ENCODE measurements around the gene MYO3B. TPM values are rescaled to one million over a fixed set of nuclear protein-coding genes. Genes with fewer than 3 reads are reported as not detected.

MYO3B gene
- total and polyA plus RNA-seq, 2 donors (not counting 3 experiments of a cell fraction or from before 2014, with no cell fraction given), result 0.03 TPM; not detected in 1

DNA sequence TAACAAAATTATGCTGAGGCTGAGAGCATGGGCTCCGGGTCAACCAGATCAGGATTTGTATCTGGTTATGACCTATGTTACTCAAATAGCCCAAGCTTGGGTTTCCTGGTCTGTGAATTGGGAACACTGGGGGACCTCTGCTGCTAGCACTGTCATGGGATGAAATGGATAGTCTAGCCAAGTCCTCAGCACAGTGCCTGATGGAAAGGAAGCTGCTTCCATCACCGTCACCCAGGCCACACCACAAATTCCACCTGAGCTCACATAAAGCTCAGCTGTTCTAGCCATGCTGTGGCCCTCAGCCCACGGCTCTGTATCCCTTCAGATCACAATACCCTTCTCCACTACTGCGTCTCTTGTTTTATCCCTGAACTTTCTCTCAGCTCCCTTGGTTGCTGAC, 357.6 kb downstream of the MYO3B start:
- ChIA-PET CTCF (interaction anchor here (1.0 kb wide), 1 partner anchor 13 kb away, joined by 4 read pairs; no protein-coding TSS in a partner anchor), POLR2A (no interaction called here)
- H3K4me3 ChIP-seq (replicated peaks in 1 of 3; ENCODE audit: insufficient read depth in 1 of 3, low read depth in 1 of 3, low read length in 3 of 3), result no peak overlapping the region
- no peak overlapping the region for H3K4me2 ChIP-seq (ENCODE audit: insufficient read depth, low read length)
- BruUV-seq (replicated peaks), result no TSS peak
- intact Hi-C loops (cut with micrococcal nuclease), result no loop called here
- no peak overlapping the region for H3K9ac ChIP-seq (replicated peaks; ENCODE audit: extremely low read depth, insufficient read depth, low read length)
- no peaks in the 10 kb centered on the region for H3K9me3 ChIP-seq (replicated peaks; ENCODE audit: control insufficient read depth, insufficient read depth, low read length)
- DNase-seq (ENCODE audit: low read depth, low spot score) (no peak), FAIRE-seq (no peak)
- H3K27ac ChIP-seq (ENCODE audit: insufficient read depth, low read depth, low read length), result no peak overlapping the region
- H2AFZ ChIP-seq (ENCODE audit: low read depth, low read length), result no peak overlapping the region
- H4K20me1 ChIP-seq (replicated peaks; ENCODE audit: control insufficient read depth, extremely low read depth, insufficient read depth, low read length), result no peaks in the 10 kb centered on the region
- no peaks in the 10 kb centered on the region for H3K36me3 ChIP-seq (ENCODE audit: control insufficient read depth in 2 of 2, extremely low read depth in 1 of 2, insufficient read depth in 2 of 2, low read length in 2 of 2)
- no peaks in the 10 kb centered on the region for H3K9me1 ChIP-seq (replicated peaks; ENCODE audit: control insufficient read depth, extremely low read depth, insufficient read depth, low read length)
- H3K79me2 ChIP-seq (ENCODE audit: control insufficient read depth, insufficient read depth, low read length), result no peaks in the 10 kb centered on the region
- TF ChIP-seq EZH2 (IDR thresholded peaks at IDR 0.05; ENCODE audit: borderline replicate concordance, low read depth, low read length, severe bottlenecking) (no peak), JUN (IDR thresholded peaks at IDR 0.05; ENCODE audit: borderline replicate concordance, insufficient read depth, insufficient read length, low read depth) (no peak), GATA2 (IDR thresholded peaks at IDR 0.05; ENCODE audit: insufficient read depth, insufficient read length, low read depth, low read length) (no peak), POLR2A (IDR thresholded peaks at IDR 0.05; ENCODE audit: low read depth, low read length) (no peak), MYC (IDR thresholded peaks at IDR 0.05; ENCODE audit: low read depth, low read length) (no peak), POLR2AphosphoS5 (IDR thresholded peaks at IDR 0.05; ENCODE audit: insufficient read depth, low read depth, low read length) (no peak), FOS (IDR thresholded peaks at IDR 0.05; ENCODE audit: borderline replicate concordance, insufficient read depth, low read length) (no peak)
- TF ChIP-seq, protein P1, sequence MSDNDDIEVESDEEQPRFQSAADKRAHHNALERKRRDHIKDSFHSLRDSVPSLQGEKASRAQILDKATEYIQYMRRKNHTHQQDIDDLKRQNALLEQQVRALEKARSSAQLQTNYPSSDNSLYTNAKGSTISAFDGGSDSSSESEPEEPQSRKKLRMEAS (IDR thresholded peaks at IDR 0.05; ENCODE audit: insufficient read depth, insufficient read length), result no peak
- TF ChIP-seq, protein P2, sequence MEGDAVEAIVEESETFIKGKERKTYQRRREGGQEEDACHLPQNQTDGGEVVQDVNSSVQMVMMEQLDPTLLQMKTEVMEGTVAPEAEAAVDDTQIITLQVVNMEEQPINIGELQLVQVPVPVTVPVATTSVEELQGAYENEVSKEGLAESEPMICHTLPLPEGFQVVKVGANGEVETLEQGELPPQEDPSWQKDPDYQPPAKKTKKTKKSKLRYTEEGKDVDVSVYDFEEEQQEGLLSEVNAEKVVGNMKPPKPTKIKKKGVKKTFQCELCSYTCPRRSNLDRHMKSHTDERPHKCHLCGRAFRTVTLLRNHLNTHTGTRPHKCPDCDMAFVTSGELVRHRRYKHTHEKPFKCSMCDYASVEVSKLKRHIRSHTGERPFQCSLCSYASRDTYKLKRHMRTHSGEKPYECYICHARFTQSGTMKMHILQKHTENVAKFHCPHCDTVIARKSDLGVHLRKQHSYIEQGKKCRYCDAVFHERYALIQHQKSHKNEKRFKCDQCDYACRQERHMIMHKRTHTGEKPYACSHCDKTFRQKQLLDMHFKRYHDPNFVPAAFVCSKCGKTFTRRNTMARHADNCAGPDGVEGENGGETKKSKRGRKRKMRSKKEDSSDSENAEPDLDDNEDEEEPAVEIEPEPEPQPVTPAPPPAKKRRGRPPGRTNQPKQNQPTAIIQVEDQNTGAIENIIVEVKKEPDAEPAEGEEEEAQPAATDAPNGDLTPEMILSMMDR (IDR thresholded peaks at IDR 0.05; ENCODE audit: extremely low read depth in 1 of 2, insufficient read depth in 1 of 2, low read depth in 1 of 2, low read length in 2 of 2), result no peak
- peaks cover 4% of the 10 kb centered on the region for H3K4me1 ChIP-seq (ENCODE audit: control insufficient read depth, extremely low read depth, insufficient read depth, low read length)
- dilution Hi-C loops (cut with MboI; ENCODE audit: extremely low pct_ligation_motif_present, low sequenced_read_pairs), result no loop called here
- peaks cover 2 to 3% of the 10 kb centered on the region in 2 experiments for H3K27me3 ChIP-seq (ENCODE audit: control insufficient read depth in 2 of 2, insufficient read depth in 2 of 2, low read length in 2 of 2)
